SH-SY5Y (cell line): ENCODE measurements around the gene SCN7A.

Experiments used
- GATA2 ChIP-seq: IDR thresholded peaks from 2 replicates; pipeline ENCODE4 v1.6.1; 2011; ENCODE audit warnings: mild to moderate bottlenecking, low read depth, low read length
- GATA3 ChIP-seq: IDR thresholded peaks from 2 replicates; pipeline ENCODE4 v1.6.1; 2011; ENCODE audit warnings: low read depth, mild to moderate bottlenecking, low read length, moderate library complexity

The SCN7A gene

GRCh38 chr2:166485558-166486178 lies 8.4 kb downstream of the SCN7A start:
- TF ChIP-seq GATA2 (no peak), GATA3 (no peak)

- TF ChIP-seq GATA3, result no peak
- TF ChIP-seq GATA2, result no peak
These were observed 21.7 kb downstream of the SCN7A start for GRCh38 chr2:166472332-166472731.

- TF ChIP-seq GATA3, result no peak
- TF ChIP-seq GATA2, result no peak
These were observed 25.7 kb downstream of the SCN7A start for GRCh38 chr2:166468124-166469024.

GRCh38 chr2:166464187-166464586 lies 29.9 kb downstream of the SCN7A start:
- TF ChIP-seq GATA2, result no peak
- TF ChIP-seq GATA3, result no peak

GRCh38 chr2:166463640-166464039 lies 30.4 kb downstream of the SCN7A start:
- no peak for TF ChIP-seq GATA3
- no peak for TF ChIP-seq GATA2

- no peak for TF ChIP-seq GATA3
- TF ChIP-seq GATA2, result no peak
These were observed 35.4 kb downstream of the SCN7A start for GRCh38 chr2:166458674-166459073.

GRCh38 chr2:166454006-166454595 lies 39.9 kb downstream of the SCN7A start:
- TF ChIP-seq GATA3 (no peak), GATA2 (no peak)

GRCh38 chr2:166451468-166451867 lies 42.6 kb downstream of the SCN7A start:
- no peak for TF ChIP-seq GATA3
- TF ChIP-seq GATA2, result no peak

GRCh38 chr2:166449439-166449838 lies 44.6 kb downstream of the SCN7A start:
- no peak for TF ChIP-seq GATA2
- TF ChIP-seq GATA3, result no peak

GRCh38 chr2:166448106-166448505 lies 45.9 kb downstream of the SCN7A start:
- no peak for TF ChIP-seq GATA3
- TF ChIP-seq GATA2, result no peak

- TF ChIP-seq GATA3 (no peak), GATA2 (no peak)
These were observed 49.7 kb downstream of the SCN7A start for GRCh38 chr2:166444306-166444705.

- TF ChIP-seq GATA2, result no peak
- no peak for TF ChIP-seq GATA3
These were observed 53.7 kb downstream of the SCN7A start for GRCh38 chr2:166440313-166440712.

GRCh38 chr2:166439078-166439477 lies 55.0 kb downstream of the SCN7A start:
- TF ChIP-seq GATA2 (no peak), GATA3 (no peak)

- TF ChIP-seq GATA2 (no peak), GATA3 (no peak)
These were observed 57.1 kb downstream of the SCN7A start for GRCh38 chr2:166436976-166437375.
